GM21619 (cell line): Measurements from ENCODE around the gene BARX1.
"Not testable (repeated sequence)": the region's sequence is repeated elsewhere in the genome, so short reads cannot be mapped to it uniquely, and the experiment has no call there.

Experiments used
- ATAC-seq: cut with Tn5 transposase; IDR thresholded peaks from one replicate; pipeline ENCODE4 v1.9.1; 2021; ENCODE audit not compliant: unreplicated experiment

Gene BARX1, protein sequence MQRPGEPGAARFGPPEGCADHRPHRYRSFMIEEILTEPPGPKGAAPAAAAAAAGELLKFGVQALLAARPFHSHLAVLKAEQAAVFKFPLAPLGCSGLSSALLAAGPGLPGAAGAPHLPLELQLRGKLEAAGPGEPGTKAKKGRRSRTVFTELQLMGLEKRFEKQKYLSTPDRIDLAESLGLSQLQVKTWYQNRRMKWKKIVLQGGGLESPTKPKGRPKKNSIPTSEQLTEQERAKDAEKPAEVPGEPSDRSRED

GRCh38 chr9:93955111-93955980 is at the start of gene BARX1:
Gene BARX1 (minus strand): TSS chr9:93955355. CDS start chr9:93955146, 209 bp downstream.
- no peak for ATAC-seq

DNA sequence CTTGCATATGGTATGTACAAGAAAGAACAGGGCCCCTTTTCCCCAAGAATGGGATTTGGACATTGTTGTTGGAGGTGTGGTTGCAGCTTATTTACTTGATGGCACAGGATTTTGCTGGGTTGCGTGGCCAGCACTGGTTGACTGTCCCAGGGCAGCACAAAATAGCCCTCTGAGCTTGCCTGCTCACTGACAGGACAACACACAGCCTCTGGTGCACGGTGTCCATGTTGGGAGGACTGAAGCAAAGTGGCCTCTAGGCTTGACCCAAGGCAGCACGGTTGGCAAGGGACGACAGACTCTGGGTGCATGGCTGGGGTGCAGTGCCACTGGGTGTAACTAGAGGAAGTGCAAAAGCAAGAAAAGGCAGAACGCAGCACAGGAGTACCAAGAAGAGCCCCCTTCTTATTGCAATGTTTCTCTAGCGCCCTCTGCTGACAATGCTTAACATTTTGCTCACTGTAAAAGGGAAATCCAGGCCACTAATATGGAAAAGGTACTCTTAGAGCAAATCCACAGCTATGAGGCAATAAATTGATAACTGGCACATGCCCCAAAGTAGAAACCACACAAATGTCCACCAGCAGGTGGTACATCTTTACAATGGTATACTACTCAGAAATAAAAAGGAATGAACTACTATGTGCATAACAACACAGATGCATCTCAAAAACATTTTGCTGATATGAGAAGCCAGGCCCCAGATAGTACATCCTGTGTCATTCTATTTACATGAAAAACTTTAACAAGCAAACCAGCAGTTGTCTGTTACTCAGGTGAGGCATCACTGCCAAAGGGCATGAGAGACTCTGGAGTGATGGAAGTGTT is 47.4 kb upstream of the BARX1 start:
- ATAC-seq: no peak

DNA sequence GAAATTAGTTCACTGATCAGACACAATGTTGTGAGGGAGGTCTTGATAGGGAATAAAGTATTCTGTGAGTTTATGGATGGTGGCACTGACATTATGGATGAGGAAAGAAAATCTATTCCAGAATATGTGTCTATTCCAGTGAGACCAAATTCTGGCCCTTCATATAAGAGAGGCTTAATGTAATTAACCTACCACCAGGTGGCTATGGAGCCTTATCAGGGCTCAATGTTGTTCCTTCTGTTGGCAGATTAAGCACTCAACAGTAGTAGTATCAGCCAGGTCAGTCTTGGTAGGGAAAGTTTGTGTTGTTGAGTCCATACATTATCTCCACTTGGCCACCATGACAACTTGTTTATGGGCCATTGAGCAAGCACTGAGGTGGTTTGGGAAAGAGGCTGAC is 41.7 kb upstream of the BARX1 start:
- ATAC-seq: no peak

GRCh38 chr9:93996367-93996766 is 41.2 kb upstream of the BARX1 start:
- no peak for ATAC-seq

GRCh38 chr9:93994545-93994944 is 39.4 kb upstream of the BARX1 start:
- ATAC-seq: no peak

- no peak for ATAC-seq
These were observed 39.0 kb upstream of the BARX1 start for GRCh38 chr9:93994132-93994531.

DNA sequence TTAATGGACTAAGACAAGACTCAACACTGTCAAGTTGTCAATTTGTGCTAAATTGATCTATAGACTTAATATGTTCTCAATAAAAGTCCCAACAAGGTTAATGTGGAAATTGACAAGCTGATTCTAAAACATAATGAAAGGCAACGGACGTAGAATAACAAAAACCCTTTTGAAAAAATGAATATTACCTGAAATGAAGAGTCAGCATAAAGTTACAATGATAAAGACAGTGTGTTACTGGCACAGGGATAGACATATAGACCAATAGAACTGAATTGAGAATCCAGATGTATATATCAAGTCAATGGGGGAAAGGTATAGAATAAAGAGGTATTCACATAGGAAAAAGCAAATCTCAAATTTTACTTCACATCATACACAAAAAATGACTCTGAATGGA is 37.7 kb upstream of the BARX1 start:
- no peak for ATAC-seq

DNA sequence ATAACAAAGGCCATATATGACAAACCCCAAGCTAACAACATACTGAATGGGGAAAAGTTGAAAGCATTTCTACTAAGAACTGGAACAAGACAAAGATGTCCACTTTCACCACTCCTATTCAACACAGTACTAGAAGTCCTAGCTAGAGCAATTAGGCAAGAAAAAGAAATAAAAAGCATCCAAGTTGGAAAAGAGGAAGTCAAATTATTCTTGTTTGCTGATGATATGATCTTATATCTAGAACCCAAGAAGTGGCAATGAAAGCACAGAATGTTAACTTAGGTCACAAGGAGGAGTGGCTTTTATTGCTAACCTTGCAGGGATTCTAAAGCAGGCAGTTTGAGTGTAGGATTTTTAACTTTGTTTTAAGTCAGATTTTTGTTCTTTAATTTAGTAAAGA is 35.3 kb upstream of the BARX1 start:
- no peak for ATAC-seq

- no peak for ATAC-seq
These were observed 32.9 kb upstream of the BARX1 start for GRCh38 chr9:93988056-93988455.

DNA sequence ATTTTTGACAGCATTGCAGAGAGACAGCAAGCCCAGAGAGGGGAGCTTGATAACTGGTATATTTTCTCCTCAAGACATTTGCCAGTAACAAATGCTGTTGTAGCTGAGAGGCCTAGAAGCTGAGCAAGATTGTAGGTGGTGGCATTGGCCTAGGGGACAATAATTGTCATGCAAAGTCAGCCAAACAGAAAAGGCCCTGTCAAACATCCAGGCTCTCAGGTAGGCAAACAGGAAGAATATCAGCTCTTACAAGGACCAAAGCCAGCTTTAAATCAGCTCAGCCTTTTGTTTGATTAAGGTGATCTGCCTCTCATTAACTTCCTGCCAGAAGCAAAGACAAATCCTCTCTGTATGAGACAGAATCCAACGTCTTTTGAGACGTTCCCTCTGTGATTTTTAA is 29.7 kb upstream of the BARX1 start:
- ATAC-seq: no peak

- no peak for ATAC-seq
These were observed 28.7 kb upstream of the BARX1 start for GRCh38 chr9:93983875-93984274.

GRCh38 chr9:93979721-93980120 is 24.6 kb upstream of the BARX1 start:
- ATAC-seq: no peak

DNA sequence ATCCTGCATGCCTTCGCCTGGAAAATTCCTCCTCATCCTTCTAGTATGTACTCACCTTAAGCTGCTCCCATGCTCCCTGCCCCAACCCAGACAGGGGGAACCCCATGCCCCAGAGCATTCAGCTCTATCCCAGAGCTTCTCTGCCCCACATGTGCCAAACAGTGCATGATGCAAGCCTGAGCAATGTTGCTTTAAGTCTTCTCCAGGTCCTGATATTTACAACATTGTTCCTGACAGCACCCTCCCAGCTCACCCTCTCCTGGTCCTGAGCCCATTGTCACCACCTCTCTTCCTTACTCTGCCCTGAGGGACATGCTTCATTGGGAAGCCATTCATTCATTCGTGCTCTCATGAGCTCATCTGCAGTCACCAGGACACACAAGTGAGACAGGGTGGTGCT is 23.4 kb upstream of the BARX1 start:
- ATAC-seq: no peak

DNA sequence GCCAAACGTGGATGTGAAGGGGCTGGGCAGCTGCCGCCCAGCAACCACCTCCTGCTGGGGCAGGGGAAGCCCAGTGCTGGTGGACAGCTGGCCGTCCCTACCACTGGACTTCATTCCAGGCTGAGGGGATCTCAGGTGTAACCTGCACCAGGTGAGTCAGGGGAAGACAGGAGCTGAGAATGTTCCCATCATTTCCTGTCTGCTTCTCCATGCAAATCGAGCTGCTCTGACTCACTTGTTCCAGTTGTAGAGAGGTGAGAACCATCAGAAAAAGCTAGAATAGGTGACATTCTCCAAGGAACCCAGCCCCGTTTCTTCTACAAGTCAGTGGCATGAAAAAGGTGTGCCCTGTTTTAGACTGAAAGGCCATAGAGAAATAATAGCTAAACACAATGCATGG is 21.8 kb upstream of the BARX1 start:
- ATAC-seq: no peak

DNA sequence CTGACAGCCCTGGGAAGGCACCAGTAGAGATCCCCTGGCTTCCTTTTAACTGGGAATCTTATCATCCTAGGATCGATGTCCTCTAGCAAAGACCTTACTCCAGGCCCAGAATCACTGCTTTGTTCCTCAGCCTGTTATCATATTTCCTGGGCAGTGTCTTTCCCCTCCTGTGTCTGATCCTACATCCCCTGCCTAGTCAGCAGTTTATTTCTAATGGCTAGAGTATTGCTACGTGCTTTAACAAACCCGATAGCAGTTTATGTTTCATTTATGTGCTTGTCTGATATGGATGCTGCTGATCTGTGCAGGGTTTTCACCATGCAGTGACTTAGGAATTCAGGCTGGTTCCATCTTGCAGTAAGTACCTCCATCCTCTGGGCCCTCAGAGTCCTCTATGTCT is 20.9 kb upstream of the BARX1 start:
- ATAC-seq: no peak

DNA sequence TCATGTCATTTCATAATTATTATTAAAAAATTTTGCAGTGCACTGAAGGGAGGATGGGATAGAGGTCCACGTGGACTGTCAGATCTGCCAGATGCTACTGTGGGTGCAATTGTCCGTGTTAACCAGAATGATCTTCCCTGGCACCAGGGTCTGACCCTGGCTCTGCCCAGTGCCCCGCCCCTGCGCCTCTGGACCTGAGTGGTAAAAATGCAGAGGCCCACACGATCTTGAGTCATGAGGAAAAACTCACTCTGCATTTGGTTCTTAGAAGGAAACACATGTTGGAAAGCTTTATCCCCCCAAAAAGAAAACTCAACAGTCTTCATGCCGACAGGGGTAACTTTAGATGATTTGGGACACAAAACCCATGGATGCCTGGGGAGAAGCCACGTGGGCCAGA is 20.1 kb upstream of the BARX1 start:
- ATAC-seq: no peak

DNA sequence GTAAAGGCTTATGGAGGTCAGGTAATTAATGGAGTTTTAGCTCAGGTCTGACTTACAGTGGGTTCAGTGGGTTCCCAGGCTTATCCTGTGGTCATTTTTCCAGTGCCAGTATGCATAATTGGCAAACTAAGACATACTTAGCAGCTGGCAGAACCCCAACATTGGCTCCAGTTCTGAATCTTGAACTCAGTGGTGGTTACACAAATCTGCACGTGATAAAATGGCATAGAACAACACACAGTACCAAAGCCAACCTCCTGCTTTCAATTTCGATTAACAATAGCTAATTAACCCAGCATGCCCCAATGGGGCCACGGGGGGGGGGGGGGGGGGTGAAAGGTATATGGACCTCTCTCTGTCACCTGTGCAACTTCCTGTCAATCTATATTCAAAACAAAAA is 19.0 kb upstream of the BARX1 start:
- ATAC-seq: no peak

DNA sequence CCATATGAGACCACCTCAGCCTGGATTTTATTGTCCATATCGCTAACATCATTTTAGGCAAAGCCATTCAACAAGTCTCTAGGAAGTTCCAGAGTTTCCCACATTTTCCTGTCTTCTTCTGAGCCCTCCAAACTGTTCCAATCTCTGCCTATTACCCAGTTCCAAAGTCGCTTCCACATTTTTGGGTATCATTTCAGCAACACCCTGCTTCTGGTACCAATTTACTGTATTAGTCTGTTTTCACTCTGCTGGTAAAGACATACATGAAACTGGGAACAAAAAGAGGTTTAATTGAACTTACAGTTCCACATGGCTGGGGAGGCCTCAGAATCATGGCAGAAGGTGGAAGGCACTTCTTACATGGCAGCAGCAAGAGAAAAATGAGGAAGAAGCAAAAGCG is 17.5 kb upstream of the BARX1 start:
- ATAC-seq: not testable (repeated sequence)

- no peak for ATAC-seq
These were observed 14.1 kb upstream of the BARX1 start for GRCh38 chr9:93969328-93969661.

- ATAC-seq: no peak
These were observed 13.5 kb upstream of the BARX1 start for GRCh38 chr9:93968451-93969327.
